Activated CD4-positive, alpha-beta T cell treated with anti-CD3 and anti-CD28 coated beads, Interleukin-2, Interleukin-6, amounts not matched to agents 100 ng/mL and 50 ng/mL, durations not matched to agents 16 hours and 8 hours (primary cell): ENCODE measurements around the gene SMIM41.

Experiments
- DNase-seq: peaks from one replicate; pipeline ENCODE4 v3.0.0-alpha.2; 2020

SMIM41 gene

GRCh38 chr12:52126050-52126604 lies 46.6 kb downstream of the SMIM41 start:
- no peak for DNase-seq

- DNase-seq = no peak
Observed at GRCh38 chr12:52126605-52127578, 47.4 kb downstream of the SMIM41 start.

GRCh38 chr12:52127683-52128450 lies 48.4 kb downstream of the SMIM41 start:
- DNase-seq = no peak

- DNase-seq = no peak
Observed at GRCh38 chr12:52130711-52131110, 51.2 kb downstream of the SMIM41 start.

GRCh38 chr12:52132754-52133161 lies 53.3 kb downstream of the SMIM41 start:
- no peak for DNase-seq

GRCh38 chr12:52137746-52138145 lies 58.2 kb downstream of the SMIM41 start:
- no peak for DNase-seq

GRCh38 chr12:52139147-52139546 lies 59.6 kb downstream of the SMIM41 start:
- DNase-seq = no peak

- DNase-seq = peak; percentile 47
Observed at GRCh38 chr12:52139579-52140062, 60.1 kb downstream of the SMIM41 start.

- DNase-seq = no peak
Observed at GRCh38 chr12:52141306-52141705, 61.8 kb downstream of the SMIM41 start.

- no peak for DNase-seq
Observed at GRCh38 chr12:52141875-52142274, 62.4 kb downstream of the SMIM41 start.

- no peak for DNase-seq
Observed at GRCh38 chr12:52142431-52142830, 62.9 kb downstream of the SMIM41 start.

- DNase-seq = no peak
Observed at GRCh38 chr12:52144512-52145227, 65.2 kb downstream of the SMIM41 start.

GRCh38 chr12:52145228-52146088 lies 66.0 kb downstream of the SMIM41 start:
- DNase-seq = no peak

- no peak for DNase-seq
Observed at GRCh38 chr12:52146089-52146821, 66.8 kb downstream of the SMIM41 start.

GRCh38 chr12:52146822-52147366 lies 67.4 kb downstream of the SMIM41 start:
- DNase-seq = no peak

- no peak for DNase-seq
Observed at GRCh38 chr12:52147367-52147963, 68.0 kb downstream of the SMIM41 start.

GRCh38 chr12:52147964-52148463 lies 68.5 kb downstream of the SMIM41 start:
- no peak for DNase-seq

- DNase-seq = no peak
Observed at GRCh38 chr12:52148464-52149181, 69.1 kb downstream of the SMIM41 start.

- no peak for DNase-seq
Observed at GRCh38 chr12:52149182-52149641, 69.7 kb downstream of the SMIM41 start.
